ENCODE measurements around the gene ATP5PB.

DNA sequence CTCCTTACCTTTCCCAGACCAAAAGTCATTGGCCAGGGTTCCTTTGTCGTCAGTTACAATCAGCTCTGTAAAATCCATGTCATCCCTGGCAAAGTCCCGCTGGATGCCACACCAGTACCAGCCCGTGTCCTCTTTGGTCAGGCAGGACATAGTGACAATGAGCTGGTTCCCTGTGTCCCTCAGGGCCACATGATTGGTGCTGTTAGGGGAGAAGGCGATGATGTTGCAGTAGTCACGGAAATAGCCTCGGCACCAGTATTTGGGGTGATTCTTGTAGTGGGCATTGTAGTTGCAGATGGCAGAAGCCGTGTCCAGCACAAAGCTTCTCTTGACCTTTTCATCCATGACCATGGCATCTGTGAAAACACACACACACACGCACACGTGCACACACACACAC is 39.4 kb downstream of the ATP5PB start:
- TF ChIP-seq POLR2A (IDR thresholded peaks at IDR 0.05; ENCODE audit: low read length) (no peak), GATA1 (IDR thresholded peaks at IDR 0.05; ENCODE audit: low read depth, low read length) (no peak)

All from erythroblast (primary cell).